HepG2 (cell line): ENCODE results near the gene GRID1. TPM values are rescaled to one million over a fixed set of nuclear protein-coding genes. Genes with fewer than 3 reads are reported as not detected.

ENCODE experiments used
- ATAC-seq: fragments of 200-7000 bp; cut with Tn5 transposase; 3 replicates; pipeline ENCODE4 v1.9.1; 2020; ENCODE audit warnings: mild to moderate bottlenecking, moderate library complexity
- BruUV-seq: library from RNA; stranded (reverse); fragments of 400-500 nt; replicated peaks from 2 replicates; lab custom pipeline; 2021; lab: Mats Ljungman, UMichigan
- CTCF ChIA-PET: fragments of 300-600 bp; formaldehyde crosslinking; extraction: SDS; loops from one replicate; lab custom pipeline; 2021; ENCODE audit warnings: low total read pairs, inconsistent platforms, low intra/inter-chr PET ratio; lab: Yijun Ruan, JAX
- POLR2A ChIA-PET: fragments of 350-600 bp; sonication (Branson Sonifier 250); formaldehyde crosslinking; loops from one replicate; lab custom pipeline; 2020; ENCODE audit warnings: antibody characterized with exemption, inconsistent platforms; lab: Yijun Ruan, JAX
- DNase-seq: peaks from one replicate; pipeline ENCODE4 v3.0.0-alpha.2; 2015; ENCODE audit warnings: low spot score
- FAIRE-seq: peaks from 3 replicates; lab custom pipeline; 2011; peaks lifted over from hg19 to GRCh38; lab: Jason Lieb, UNC
- H2AFZ ChIP-seq: one replicate; pipeline ENCODE4 v1.6.1; 2011; ENCODE audit warnings: low read length, inconsistent platforms
- H3K27ac ChIP-seq: fragments of 300-600 bp; 3 replicates; pipeline ENCODE4 v1.8.0; 2011; ENCODE audit warnings: mixed run types, mild to moderate bottlenecking, mixed read lengths, low read length, inconsistent platforms; ENCODE audit not compliant: insufficient read depth; ENCODE audit errors: extremely low read length
- H3K27me3 ChIP-seq, 2 experiments: fragments of 200-600 bp in 1 of 2; 2 replicates in 1 of 2; 3 replicates in 1 of 2; pipeline versions ENCODE4 v1.6.0 to v1.8.0; 2011; ENCODE audit warnings: low read length in 2 of 2, mild to moderate bottlenecking in 2 of 2, moderate library complexity in 2 of 2, inconsistent platforms in 1 of 2; ENCODE audit not compliant: insufficient read depth in 2 of 2, control insufficient read depth in 1 of 2
- H3K36me3 ChIP-seq, 2 experiments: fragments of 200-600 bp in 1 of 2; replicated peaks in 1 of 2; 2 replicates in 1 of 2; 3 replicates in 1 of 2; pipeline versions ENCODE4 v1.5.1 to v1.8.0; 2011; ENCODE audit warnings: low read length in 2 of 2, inconsistent platforms in 1 of 2; ENCODE audit not compliant: insufficient read depth in 2 of 2, control insufficient read depth in 1 of 2
- H3K4me1 ChIP-seq: 2 replicates; pipeline ENCODE4 v1.5.1; 2012; ENCODE audit warnings: low read length, inconsistent platforms; ENCODE audit not compliant: insufficient read depth
- H3K4me2 ChIP-seq: 2 replicates; pipeline ENCODE4 v1.6.0; 2011; ENCODE audit warnings: low read depth, low read length, inconsistent platforms
- H3K4me3 ChIP-seq, 3 experiments: fragments of 200-600 bp in 1 of 3; sonication (generic), shearing (Covaris generic) in 1 of 3; replicated peaks in 1 of 3; 2 replicates each; pipeline ENCODE4 v1.5.1; 2011 to 2016; ENCODE audit warnings: low read length in 3 of 3, inconsistent platforms in 2 of 3, low read depth in 2 of 3, mild to moderate bottlenecking in 2 of 3, control low read depth in 1 of 3, mixed read lengths in 1 of 3; ENCODE audit not compliant: insufficient read depth in 1 of 3
- H3K79me2 ChIP-seq: one replicate; pipeline ENCODE4 v1.6.1; 2011; ENCODE audit warnings: low read length, inconsistent platforms; ENCODE audit not compliant: insufficient read depth
- H3K9ac ChIP-seq: 2 replicates; pipeline ENCODE4 v1.6.0; 2011; ENCODE audit warnings: mild to moderate bottlenecking, low read depth, low read length, inconsistent platforms; ENCODE audit not compliant: insufficient read depth
- H3K9me3 ChIP-seq: 2 replicates; pipeline ENCODE4 v1.5.1; 2012; ENCODE audit warnings: mild to moderate bottlenecking, low read length
- H4K20me1 ChIP-seq: 2 replicates; pipeline ENCODE4 v1.6.0; 2011; ENCODE audit warnings: inconsistent platforms, mild to moderate bottlenecking, low read length, moderate library complexity; ENCODE audit not compliant: insufficient read depth
- GRHL1 ChIP-seq: sonication (generic); formaldehyde crosslinking; conservative IDR thresholded peaks from 2 replicates; pipeline ENCODE4 v1.8.0; 2022; ENCODE audit warnings: missing genetic modification reagents
- HNRNPK ChIP-seq: fragments of 200-400 bp; formaldehyde crosslinking; IDR thresholded peaks from 2 replicates; pipeline ENCODE4 v1.6.1; 2018; ENCODE audit warnings: low read length, low read depth, moderate library complexity, mild to moderate bottlenecking; ENCODE audit not compliant: poor library complexity, severe bottlenecking
- IKZF1 ChIP-seq: fragments of 450-650 bp; IDR thresholded peaks from 2 replicates; pipeline ENCODE4 v1.7.1; 2016
- MTF2 ChIP-seq: sonication (generic); formaldehyde crosslinking; IDR thresholded peaks from 2 replicates; pipeline ENCODE4 v1.5.0; 2020; ENCODE audit warnings: missing genetic modification reagents, borderline replicate concordance
- SP4 ChIP-seq: sonication (generic); formaldehyde crosslinking; IDR thresholded peaks from 2 replicates; pipeline ENCODE4 v1.8.1; 2023; ENCODE audit warnings: mild to moderate bottlenecking, missing genetic modification reagents
- ZNF17 ChIP-seq: sonication (generic); formaldehyde crosslinking; IDR thresholded peaks from 2 replicates; pipeline ENCODE4 v1.5.0; 2020; ENCODE audit warnings: mild to moderate bottlenecking, missing genetic modification reagents
- ZNF430 ChIP-seq: sonication (generic); formaldehyde crosslinking; IDR thresholded peaks from 2 replicates; pipeline ENCODE4 v1.9.0; 2021; ENCODE audit warnings: mild to moderate bottlenecking, missing genetic modification reagents
- ZNF546 ChIP-seq: sonication (generic); formaldehyde crosslinking; conservative IDR thresholded peaks from 2 replicates; pipeline ENCODE4 v1.8.1; 2023; ENCODE audit warnings: mild to moderate bottlenecking, missing genetic modification reagents
- WGBS: methylation state at CpG from one replicate; pipeline ENCODE4 v1.1.6; 2017; ENCODE audit warnings: low lambda C conversion rate; 5-methylcytosine and 5-hydroxymethylcytosine counted together
- in situ Hi-C: cut with HindIII; loops from 2 replicates; pipeline ENCODE4 v1.10.0; 2017; ENCODE audit warnings: low pct_unique_long_range_greater_than_20kb; ENCODE audit not compliant: extremely low pct_ligation_motif_present
- intact Hi-C: fragments of 100-400 bp; cut with micrococcal nuclease; formaldehyde crosslinking; loops from one replicate; pipeline ENCODE4 v1.10.0; 2022; ENCODE audit not compliant: unreplicated experiment
- polyA plus RNA-seq, 8 experiments: library from polyadenylated mRNA; depleted of rRNA in 3 of 8; stranded (reverse) in 7 of 8; unstranded in 1 of 8; fragments of >200 nt; fragmentation: Illumina TruSeq in 4 of 8; extraction: Trizol in 4 of 8; gene quantifications; 2 replicates each; pipeline versions ENCODE4 v1.2.1 to v1.2.3, GENCODE V29; 2011 to 2016; ENCODE audit warnings: low read depth in 4 of 8, missing spikeins in 1 of 8, mixed read lengths in 1 of 8; ENCODE audit not compliant: insufficient read depth in 1 of 8
- total RNA-seq, 5 experiments: library from RNA; depleted of rRNA; stranded (reverse); fragments of >200 nt; fragmentation: Illumina TruSeq; extraction: Trizol; gene quantifications; 2 replicates each; pipeline ENCODE4 v1.2.3, GENCODE V29; 2016; ENCODE audit warnings: low read depth in 1 of 5

GRID1 gene
- total and polyA plus RNA-seq, 2 of the 13 experiments (the other 11 are each of a cell fraction or from before 2014, with no cell fraction given): 0.05 TPM; not detected in 1

DNA sequence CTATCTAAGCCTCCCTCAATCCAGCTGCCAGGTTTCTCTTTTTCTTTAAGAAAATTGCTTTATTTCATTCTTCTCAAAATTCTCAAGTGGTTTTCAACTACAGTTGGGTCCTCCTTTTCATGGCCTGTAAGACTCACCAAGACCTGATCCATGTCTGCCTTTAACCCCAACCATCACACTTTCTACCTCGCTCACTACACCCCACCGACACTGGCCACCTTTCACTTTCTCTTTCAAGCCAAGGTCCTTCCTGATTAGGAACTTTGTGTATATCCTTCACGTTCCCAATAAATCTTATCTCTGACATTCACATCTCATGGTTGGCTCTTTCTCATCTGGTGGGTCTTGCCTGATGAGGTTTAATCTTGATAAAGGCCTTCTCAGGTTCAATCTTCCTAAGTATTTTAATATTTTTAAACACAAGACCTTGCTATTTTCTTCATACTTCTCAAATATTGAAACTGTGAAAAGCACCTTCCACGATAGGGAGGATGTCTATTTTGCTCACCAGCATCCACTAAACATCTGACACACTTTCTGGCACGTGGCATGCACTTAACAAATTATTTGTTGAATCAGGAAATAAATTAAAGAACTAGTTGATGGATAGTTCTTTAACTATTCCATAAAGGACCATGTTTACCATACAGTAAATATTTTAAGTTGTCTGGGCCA, 624.8 kb downstream of the GRID1 start (continued):
- TF ChIP-seq ZNF17 (CRISPR knock-in tag) (no peak), ZNF430 (CRISPR knock-in tag) (no peak), ZNF546 (CRISPR knock-in tag) (no peak), SP4 (no peak), IKZF1 (no peak), MTF2 (no peak)
- TF ChIP-seq, all 625 proteins: peak for 0

- Histone ChIP-seq H3K4me3 (no peak overlapping the region), H3K27me3 (no peaks in the 10 kb centered on the region; a peak in 1 of 5 replicates), H3K36me3 (no peaks in the 10 kb centered on the region), H3K4me2 (no peak overlapping the region), H3K27ac (no peak overlapping the region), H2AFZ (no peak overlapping the region), H3K79me2 (no peaks in the 10 kb centered on the region), H3K9me3 (no peaks in the 10 kb centered on the region), H3K9ac (no peak overlapping the region), H4K20me1 (no peaks in the 10 kb centered on the region), H3K4me1 (no peaks in the 10 kb centered on the region)
- DNase-seq: no peak
- WGBS: 0% methylated on average over 1 of the region's 1 CpG
- no peak for TF ChIP-seq GRHL1 (CRISPR knock-in tag)
- TF ChIP-seq HNRNPK: peak; percentile 13
- ATAC-seq: no peak
- FAIRE-seq: no peak
- in situ Hi-C loops (no loop called here), intact Hi-C loops (no loop called here)
- POLR2A ChIA-PET: no interaction called here
- CTCF ChIA-PET: no interaction called here
- BruUV-seq: no TSS peak
Measured at GRCh38 chr10:85735997-85736396, 630.6 kb downstream of the GRID1 start.
